Measurements from ENCODE around the gene CDC42EP5.

- TF ChIP-seq CTCF (IDR thresholded peaks at IDR 0.05; ENCODE audit: borderline replicate concordance, extremely low read depth, low read length, poor library complexity, severe bottlenecking) = no peak
- TF ChIP-seq EZH2 (IDR thresholded peaks at IDR 0.05; ENCODE audit: borderline replicate concordance, low read depth, low read length, severe bottlenecking) = no peak
These were observed 40.9 kb downstream of the CDC42EP5 start for GRCh38 chr19:54432144-54432738.

All from DND-41 (cell line).